Measurements from ENCODE around the gene TRAK1. TPM values are rescaled to one million over a fixed set of nuclear protein-coding genes. Genes with fewer than 3 reads are reported as not detected.

The TRAK1 gene
- total and polyA plus RNA-seq, 2 donors (not counting 1 experiment from before 2014, with no cell fraction given) = 71.3 to 129 TPM

DNA sequence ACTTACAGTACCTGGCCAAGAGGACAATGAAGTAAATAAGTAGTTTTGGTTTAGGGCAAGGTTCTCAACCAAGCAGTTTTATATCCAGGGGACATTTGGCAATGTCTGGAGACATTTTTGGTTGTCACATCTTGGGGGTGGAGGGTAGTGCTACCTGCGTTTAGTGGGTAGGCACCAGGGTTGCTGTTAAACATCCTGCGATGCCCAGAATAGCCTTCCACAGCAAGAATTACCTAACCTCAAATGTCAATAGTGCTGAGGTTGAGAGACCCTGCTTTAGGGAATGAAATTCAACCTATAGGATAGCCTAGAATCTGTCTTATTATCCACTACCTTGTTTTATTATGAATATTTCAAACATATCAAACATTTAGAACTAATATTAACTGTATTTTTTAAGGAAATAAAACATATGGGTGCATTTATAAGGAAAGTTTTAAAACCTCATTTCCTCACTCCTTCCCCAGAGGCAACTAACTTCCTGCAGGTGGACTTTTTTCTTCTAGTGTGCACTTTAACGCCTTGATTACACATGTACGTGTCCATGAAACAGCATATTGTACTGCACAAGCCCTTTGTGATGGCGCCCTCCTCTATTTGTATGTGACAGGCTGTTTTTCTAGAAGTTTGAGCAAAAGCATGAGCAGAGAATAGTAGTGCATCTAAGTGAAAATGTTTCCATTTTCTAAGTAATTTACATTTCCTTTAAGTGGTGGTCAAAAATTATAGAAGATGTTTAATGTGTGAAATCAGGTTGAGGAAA is 57.1 kb downstream of the TRAK1 start:
- H3K9me3 Mint-ChIP-seq (ENCODE audit: insufficient read depth) = no peaks in the 10 kb centered on the region
- ChIA-PET POLR2A (no interaction called here), CTCF (interaction anchor here (1.7 kb wide), 1 partner anchor 43 kb away, joined by 4 read pairs; no protein-coding TSS in a partner anchor)
- H3K27me3 ChIP-seq (replicated peaks in 1 of 4; ENCODE audit: control extremely low read depth in 1 of 4, control insufficient read depth in 3 of 4, insufficient read depth in 4 of 4, low read length in 3 of 4) = no peaks in the 10 kb centered on the region
- peaks cover 69% of the 10 kb centered on the region for H3K4me1 Mint-ChIP-seq
- peaks cover 2 to 5% of the 10 kb centered on the region in 2 experiments for H3K36me3 ChIP-seq (replicated peaks in 1 of 2; ENCODE audit: control extremely low read depth in 1 of 2, control insufficient read depth in 1 of 2, extremely low read depth in 1 of 2, insufficient read depth in 2 of 2, low read length in 1 of 2)
- peak overlapping the region in 1 of 2 donors; percentile 55 for H3K27ac ChIP-seq (ENCODE audit: low read length in 2 of 2)
- H3K27me3 Mint-ChIP-seq = no peaks in the 10 kb centered on the region
- no peak for ATAC-seq (ENCODE audit: low read depth)
- H4K20me1 ChIP-seq (ENCODE audit: control insufficient read depth, insufficient read depth, low read length, poor library complexity, severe bottlenecking) = peaks cover 88% of the 10 kb centered on the region
- peaks cover 42% of the 10 kb centered on the region in 2 donors for H3K4me1 ChIP-seq (ENCODE audit: control insufficient read depth in 2 of 2, insufficient read depth in 2 of 2, low read length in 2 of 2)
- no peak overlapping the region for H2AFZ ChIP-seq (ENCODE audit: insufficient read depth, low read depth, low read length, poor library complexity, severe bottlenecking)
- 25% methylated on average over 2 of the region's 5 CpGs for WGBS (ENCODE audit: insufficient coverage)
- intact Hi-C loops (cut with micrococcal nuclease) = no loop called here
- no peak for DNase-seq
- peak overlapping the region; percentile 46 for H3K4me2 ChIP-seq (replicated peaks; ENCODE audit: low read depth, low read length, poor library complexity, severe bottlenecking)
- peak overlapping the region; percentile 10 for H3K9ac ChIP-seq (ENCODE audit: low read length)
- no peak for TF ChIP-seq EZH2 (IDR thresholded peaks at IDR 0.05; ENCODE audit: borderline replicate concordance, insufficient read depth, low read depth, low read length, poor library complexity, severe bottlenecking)
- TF ChIP-seq, protein P1, sequence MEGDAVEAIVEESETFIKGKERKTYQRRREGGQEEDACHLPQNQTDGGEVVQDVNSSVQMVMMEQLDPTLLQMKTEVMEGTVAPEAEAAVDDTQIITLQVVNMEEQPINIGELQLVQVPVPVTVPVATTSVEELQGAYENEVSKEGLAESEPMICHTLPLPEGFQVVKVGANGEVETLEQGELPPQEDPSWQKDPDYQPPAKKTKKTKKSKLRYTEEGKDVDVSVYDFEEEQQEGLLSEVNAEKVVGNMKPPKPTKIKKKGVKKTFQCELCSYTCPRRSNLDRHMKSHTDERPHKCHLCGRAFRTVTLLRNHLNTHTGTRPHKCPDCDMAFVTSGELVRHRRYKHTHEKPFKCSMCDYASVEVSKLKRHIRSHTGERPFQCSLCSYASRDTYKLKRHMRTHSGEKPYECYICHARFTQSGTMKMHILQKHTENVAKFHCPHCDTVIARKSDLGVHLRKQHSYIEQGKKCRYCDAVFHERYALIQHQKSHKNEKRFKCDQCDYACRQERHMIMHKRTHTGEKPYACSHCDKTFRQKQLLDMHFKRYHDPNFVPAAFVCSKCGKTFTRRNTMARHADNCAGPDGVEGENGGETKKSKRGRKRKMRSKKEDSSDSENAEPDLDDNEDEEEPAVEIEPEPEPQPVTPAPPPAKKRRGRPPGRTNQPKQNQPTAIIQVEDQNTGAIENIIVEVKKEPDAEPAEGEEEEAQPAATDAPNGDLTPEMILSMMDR (IDR thresholded peaks at IDR 0.05) = no peak
- H3K27ac Mint-ChIP-seq = no peak overlapping the region
- peak overlapping the region; percentile 24 for H3K4me3 Mint-ChIP-seq
- H3K79me2 ChIP-seq (ENCODE audit: control insufficient read depth, insufficient read depth, low read length) = peaks cover 93% of the 10 kb centered on the region
- no peak overlapping the region for H3K4me3 ChIP-seq (ENCODE audit: control extremely low read depth in 1 of 5, extremely low read depth in 1 of 5, insufficient read depth in 1 of 5, low read depth in 2 of 5, low read length in 4 of 5)
- no peaks in the 10 kb centered on the region for H3K9me3 ChIP-seq (ENCODE audit: control extremely low read depth in 1 of 3, control insufficient read depth in 2 of 3, insufficient read depth in 1 of 3, low read length in 2 of 3)

DNA sequence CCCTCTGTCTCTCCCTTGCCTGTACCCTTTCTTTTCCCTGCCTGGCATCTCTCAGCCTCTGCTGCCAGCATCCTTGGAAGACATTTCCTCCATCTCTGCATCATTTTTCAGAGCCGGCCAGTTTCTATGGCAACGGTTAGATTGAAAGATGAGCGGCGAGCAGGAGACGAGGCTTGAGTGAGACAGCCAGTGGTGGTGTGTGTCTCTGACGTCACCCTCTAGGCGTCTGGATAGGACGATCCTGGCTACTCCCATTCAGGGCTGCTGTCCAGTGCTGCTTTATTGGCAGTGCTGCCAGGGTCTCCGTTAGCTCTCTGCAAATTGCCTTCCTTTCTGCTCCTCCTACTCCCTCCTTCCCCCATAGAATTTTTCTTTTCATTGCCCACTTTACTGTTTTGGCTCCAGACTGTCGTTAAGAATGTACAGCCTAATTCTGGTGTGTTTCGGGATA is 57.9 kb downstream of the TRAK1 start:
- Histone ChIP-seq H4K20me1 (ENCODE audit: control insufficient read depth, insufficient read depth, low read length, poor library complexity, severe bottlenecking) (peaks cover 90% of the 10 kb centered on the region), H3K9me3 (ENCODE audit: control extremely low read depth in 1 of 3, control insufficient read depth in 2 of 3, insufficient read depth in 1 of 3, low read length in 2 of 3) (no peaks in the 10 kb centered on the region), H3K36me3 (replicated peaks in 1 of 2; ENCODE audit: control extremely low read depth in 1 of 2, control insufficient read depth in 1 of 2, extremely low read depth in 1 of 2, insufficient read depth in 2 of 2, low read length in 1 of 2) (peaks cover 2 to 5% of the 10 kb centered on the region in 2 experiments), H3K4me1 (ENCODE audit: control insufficient read depth in 2 of 2, insufficient read depth in 2 of 2, low read length in 2 of 2) (peaks cover 42% of the 10 kb centered on the region in 2 donors), H3K9ac (ENCODE audit: low read length) (peak overlapping the region; percentile 10), H3K4me3 (ENCODE audit: control extremely low read depth in 1 of 5, extremely low read depth in 1 of 5, insufficient read depth in 1 of 5, low read depth in 2 of 5, low read length in 4 of 5) (no peak overlapping the region), H3K79me2 (ENCODE audit: control insufficient read depth, insufficient read depth, low read length) (peaks cover 93% of the 10 kb centered on the region), H2AFZ (ENCODE audit: insufficient read depth, low read depth, low read length, poor library complexity, severe bottlenecking) (no peak overlapping the region), H3K27ac (ENCODE audit: low read length in 2 of 2) (no peak overlapping the region), H3K27me3 (replicated peaks in 1 of 4; ENCODE audit: control extremely low read depth in 1 of 4, control insufficient read depth in 3 of 4, insufficient read depth in 4 of 4, low read length in 3 of 4) (no peaks in the 10 kb centered on the region), H3K4me2 (replicated peaks; ENCODE audit: low read depth, low read length, poor library complexity, severe bottlenecking) (peak overlapping the region; percentile 46)
- H3K27me3 Mint-ChIP-seq = no peaks in the 10 kb centered on the region
- H3K27ac Mint-ChIP-seq = peak overlapping the region; percentile 34
- no peak for DNase-seq
- no peaks in the 10 kb centered on the region for H3K9me3 Mint-ChIP-seq (ENCODE audit: insufficient read depth)
- POLR2A ChIA-PET = no interaction called here
- no peak for ATAC-seq (ENCODE audit: low read depth)
- H3K4me3 Mint-ChIP-seq = peak overlapping the region; percentile 12
- no peak for TF ChIP-seq EZH2 (IDR thresholded peaks at IDR 0.05; ENCODE audit: borderline replicate concordance, insufficient read depth, low read depth, low read length, poor library complexity, severe bottlenecking)
- TF ChIP-seq, protein P1 (IDR thresholded peaks at IDR 0.05) = no peak
- WGBS (ENCODE audit: insufficient coverage) = 97% methylated on average over 9 of the region's 11 CpGs
- peaks cover 67% of the 10 kb centered on the region for H3K4me1 Mint-ChIP-seq
- CTCF ChIA-PET = no interaction called here
- intact Hi-C loops (cut with micrococcal nuclease) = no loop called here

Measured in B cell (primary cell).